HT1080 (cell line): ENCODE measurements around the gene SLC7A9. TPM values are rescaled to one million over a fixed set of nuclear protein-coding genes. Genes with fewer than 3 reads are reported as not detected.
"Not testable (repeated sequence)": the region's sequence is repeated elsewhere in the genome, so short reads cannot be mapped to it uniquely, and the experiment has no call there.

Source experiments
- DNase-seq: peaks from one replicate; pipeline ENCODE4 v3.0.0-alpha.2; 2015; ENCODE audit warnings: low read depth
- total RNA-seq: library from RNA; depleted of rRNA; stranded (reverse); fragments of >200 nt; shearing (Covaris generic); gene quantifications from 2 replicates; pipeline ENCODE4 v1.2.3, GENCODE V29; 2014

The SLC7A9 gene
- total RNA-seq, 1 experiment from 2014 or later: not detected

- DNase-seq: no peak
Measured at GRCh38 chr19:32864318-32865007, 5.1 kb downstream of the SLC7A9 start.

GRCh38 chr19:32863841-32864240 lies 5.7 kb downstream of the SLC7A9 start:
- DNase-seq: no peak

GRCh38 chr19:32863301-32863700 lies 6.3 kb downstream of the SLC7A9 start:
- no peak for DNase-seq

GRCh38 chr19:32862741-32863140 lies 6.8 kb downstream of the SLC7A9 start:
- no peak for DNase-seq

- no peak for DNase-seq
Measured at GRCh38 chr19:32862173-32862572, 7.4 kb downstream of the SLC7A9 start.

- no peak for DNase-seq
Measured at GRCh38 chr19:32861596-32861995, 8.0 kb downstream of the SLC7A9 start.

GRCh38 chr19:32859591-32859990 lies 10.0 kb downstream of the SLC7A9 start:
- no peak for DNase-seq

- no peak for DNase-seq
Measured at GRCh38 chr19:32858559-32858958, 11.0 kb downstream of the SLC7A9 start.

- no peak for DNase-seq
Measured at GRCh38 chr19:32858155-32858554, 11.4 kb downstream of the SLC7A9 start.

- DNase-seq: no peak
Measured at GRCh38 chr19:32857584-32857983, 12.0 kb downstream of the SLC7A9 start.

GRCh38 chr19:32856818-32857217 lies 12.7 kb downstream of the SLC7A9 start:
- DNase-seq: not testable (repeated sequence)

GRCh38 chr19:32852216-32852615 lies 17.4 kb downstream of the SLC7A9 start:
- no peak for DNase-seq

- not testable (repeated sequence) for DNase-seq
Measured at GRCh38 chr19:32848035-32848434, 21.5 kb downstream of the SLC7A9 start.

- DNase-seq: no peak
Measured at GRCh38 chr19:32843716-32844245, 25.8 kb downstream of the SLC7A9 start.

GRCh38 chr19:32842061-32842460 lies 27.5 kb downstream of the SLC7A9 start:
- no peak for DNase-seq

- DNase-seq: no peak
Measured at GRCh38 chr19:32837531-32837930, 32.0 kb downstream of the SLC7A9 start.

GRCh38 chr19:32833388-32833787 lies 36.2 kb downstream of the SLC7A9 start:
- not testable (repeated sequence) for DNase-seq

- DNase-seq: not testable (repeated sequence)
Measured at GRCh38 chr19:32832825-32833224, 36.7 kb downstream of the SLC7A9 start.

GRCh38 chr19:32832094-32832493 lies 37.5 kb downstream of the SLC7A9 start:
- DNase-seq: not testable (repeated sequence)

GRCh38 chr19:32831611-32832010 lies 38.0 kb downstream of the SLC7A9 start:
- DNase-seq: no peak

GRCh38 chr19:32830231-32831014 lies 39.1 kb downstream of the SLC7A9 start:
- peak; percentile 92 for DNase-seq

- no peak for DNase-seq
Measured at GRCh38 chr19:32829345-32829896, 40.1 kb downstream of the SLC7A9 start.
